A549 treated with DMSO at 1 μM for 4 hours (cell line): ENCODE results near the gene FOXI3. TPM values are rescaled to one million over a fixed set of nuclear protein-coding genes. Genes with fewer than 3 reads are reported as not detected.

Experiments
- total RNA-seq: library from RNA; stranded (reverse); fragments of 200-300 nt; extraction: Qiagen RNA extraction; gene quantifications from 5 replicates; pipeline ENCODE4 v1.2.3, GENCODE V29; 2022; ENCODE audit warnings: low read depth

FOXI3 gene
- total RNA-seq: not detected in 5 replicates

DNA sequence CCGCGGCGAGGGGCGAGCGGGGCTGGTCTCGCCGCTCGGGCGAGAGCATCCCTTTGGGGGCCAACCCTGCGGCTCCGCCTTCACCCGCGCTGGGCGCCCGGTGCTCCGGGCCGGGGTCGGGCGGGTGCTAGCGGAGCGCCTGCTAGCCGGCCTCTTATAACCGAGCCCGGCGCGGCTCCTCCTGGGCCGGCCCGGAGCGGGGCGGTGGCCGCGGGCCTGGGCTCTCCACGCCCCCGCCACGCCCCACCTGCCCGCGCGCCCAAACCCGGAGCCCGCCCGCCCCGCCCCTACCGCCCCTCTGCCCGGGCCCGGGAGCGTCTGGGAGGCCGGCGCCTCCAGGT lies at the start of gene FOXI3:
FOXI3 (minus strand) TSS at position 129 of the 341 bp plus-strand sequence. CDS start 158 bp downstream, outside the sequence.

Other genes with a start within 250 kb of the FOXI3 start
- 14.2 to 17.6 TPM (median 15.4 TPM) in 5 replicates for gene EIF2AK3, start 174.8 kb upstream of the FOXI3 start, total RNA-seq
- 28.1 to 32.1 TPM (median 30.4 TPM) in 5 replicates for gene RPIA, start 239.0 kb upstream of the FOXI3 start, total RNA-seq